ENCODE results near the gene REXO1. TPM values are rescaled to one million over a fixed set of nuclear protein-coding genes. Genes with fewer than 3 reads are reported as not detected.
A peak's percentile ranks its signal among the peaks of the same experiment; 100 is the strongest.

Gene REXO1
- total and polyA plus RNA-seq, 9 of the 15 experiments (the other 6 are each of a cell fraction or from before 2014, with no cell fraction given): 0.04 to 63.3 (median 15.8) TPM

- 6% methylated on average over 22 of the region's 27 CpGs for WGBS (ENCODE audit: insufficient coverage, low coverage, missing lambda C conversion rate)
- TSS peak; percentile 37 for BruUV-seq (replicated peaks)
- peak; percentile 58; the same call in 1 of the 2 replicates for TF ChIP-seq ZNF589 (CRISPR knock-in tag; IDR thresholded peaks at IDR 0.05; ENCODE audit: low read depth)
- TF ChIP-seq ZNF583 (CRISPR knock-in tag; IDR thresholded peaks at IDR 0.05): 0 out of 2 replicates have a peak, but pooled peaks have one; percentile 81
- peak; percentile 90 for TF ChIP-seq HMGN3 (IDR thresholded peaks at IDR 0.05; ENCODE audit: borderline replicate concordance, extremely low read depth, insufficient read length, low read depth, low read length)
- TF ChIP-seq ETV1 (tag; conservative IDR thresholded peaks at IDR 0.05; ENCODE audit: low read depth): peak; percentile 59; the same call in 1 of the 2 replicates
- peak; percentile 92 for TF ChIP-seq USF2 (CRISPR knock-in tag; IDR thresholded peaks at IDR 0.05)
- peak; percentile 12; the same call in 1 of the 2 replicates for TF ChIP-seq SOX6 (IDR thresholded peaks at IDR 0.05)
- TF ChIP-seq USF1 (CRISPR knock-in tag; IDR thresholded peaks at IDR 0.05): peak; percentile 92
- 0 out of 2 replicates have a peak, but pooled peaks have one; percentile 21 for TF ChIP-seq JUN (IDR thresholded peaks at IDR 0.05; ENCODE audit: borderline replicate concordance, low read depth, low read length)
- no peak for TF ChIP-seq JUN (CRISPR knock-in tag; IDR thresholded peaks at IDR 0.05; ENCODE audit: borderline replicate concordance)
- 0 out of 2 replicates have a peak, but pooled peaks have one; percentile 27 for TF ChIP-seq POLR2A (conservative IDR thresholded peaks at IDR 0.05)
- peak; percentile 80 for TF ChIP-seq ZFX (CRISPR knock-in tag; IDR thresholded peaks at IDR 0.05)
- TF ChIP-seq SMC3 (conservative IDR thresholded peaks at IDR 0.05; ENCODE audit: insufficient read depth, low read depth, low read length): peak; percentile 45
- no peak for TF ChIP-seq ATF1 (CRISPR knock-in tag; IDR thresholded peaks at IDR 0.05)
- peak; percentile 24; the same call in 1 of the 2 replicates for TF ChIP-seq ATF1 (tag; IDR thresholded peaks at IDR 0.05)
Measured at GRCh38 chr19:1853295-1854038, 5.2 kb upstream of the REXO1 start.

More at GRCh38 chr19:1853295-1854038, 5.2 kb upstream of the REXO1 start:
- Histone ChIP-seq H3K36me3 (ENCODE audit: control insufficient read depth, insufficient read depth, low read length) (peaks cover 27% of the 10 kb centered on the region; the same call in 1 of the 3 replicates), H3K9me1 (ENCODE audit: control insufficient read depth, insufficient read depth, low read length) (no peaks in the 10 kb centered on the region), H2AFZ (ENCODE audit: low read depth, low read length) (no peak overlapping the region), H4K20me1 (replicated peaks; ENCODE audit: control insufficient read depth, insufficient read depth, low read length) (peaks cover 3% of the 10 kb centered on the region; the same call in 1 of the 2 replicates), H3K9ac (ENCODE audit: insufficient read depth in 1 of 2, low read depth in 2 of 2, low read length in 2 of 2) (peak overlapping the region; percentile 27 to 88; a peak in 3 of 4 replicates), H3K4me3 (peak overlapping the region; percentile 57; the same call in 1 of the 2 replicates), H3K4me1 (replicated peaks in 1 of 2; ENCODE audit: control insufficient read depth in 2 of 2, insufficient read depth in 2 of 2, low read length in 2 of 2) (peaks cover 49 to 86% of the 10 kb centered on the region in 2 experiments), H3K4me2 (ENCODE audit: insufficient read depth, low read length) (peak overlapping the region; percentile 94), H3K27ac (ENCODE audit: extremely low read depth, low read depth, low read length) (peak overlapping the region; percentile 82), H3K79me2 (ENCODE audit: control insufficient read depth, insufficient read depth, low read length) (peaks cover 82% of the 10 kb centered on the region), H3K9me3 (replicated peaks; ENCODE audit: control insufficient read depth, insufficient read depth, low read depth, low read length) (no peaks in the 10 kb centered on the region), H3K27me3 (ENCODE audit: control insufficient read depth in 2 of 2, insufficient read depth in 2 of 2, low read length in 2 of 2) (no peaks in the 10 kb centered on the region)
- ATAC-seq: peak; percentile 55
- intact Hi-C loops (cut with micrococcal nuclease) (no loop called here), in situ Hi-C loops (cut with MboI) (no loop called here)
- peak; percentile 95 for FAIRE-seq
- POLR2A ChIA-PET: interaction anchor here (0.6 to 0.7 kb wide), 2 partner anchors 28 to 89 kb away, joined by 3 to 4 read pairs; no protein-coding TSS in a partner anchor
- peak; percentile 58 to 94 (median 71) for DNase-seq (ENCODE audit: extremely low read depth in 1 of 4, low spot score in 3 of 4)
- CTCF ChIA-PET (ENCODE audit: low intra/inter-chr PET ratio): no interaction called here

All from K562 (cell line).